Myocyte (in vitro differentiated cells): ENCODE data around the gene PLIN5. TPM values are rescaled to one million over a fixed set of nuclear protein-coding genes. Genes with fewer than 3 reads are reported as not detected.
"Not testable (repeated sequence)": the region's sequence is repeated elsewhere in the genome, so short reads cannot be mapped to it uniquely, and the experiment has no call there.

Experiments used
- DNase-seq: peaks from one replicate; pipeline ENCODE4 v3.0.0-alpha.2; 2012; ENCODE audit warnings: low read depth
- total RNA-seq: library from RNA; depleted of rRNA; stranded (reverse); fragments of >200 nt; gene quantifications from 2 replicates; pipeline ENCODE4 v1.2.3, GENCODE V29; 2014

The PLIN5 gene
- total RNA-seq, 1 donor from 2014 or later: not detected

GRCh38 chr19:4543842-4544647, 9.0 kb upstream of the PLIN5 start:
- no peak for DNase-seq

GRCh38 chr19:4542896-4543841, 8.1 kb upstream of the PLIN5 start:
- no peak for DNase-seq

GRCh38 chr19:4541806-4542145, 6.8 kb upstream of the PLIN5 start:
- not testable (repeated sequence) for DNase-seq

GRCh38 chr19:4541114-4541805, 6.2 kb upstream of the PLIN5 start:
- DNase-seq: no peak

DNA sequence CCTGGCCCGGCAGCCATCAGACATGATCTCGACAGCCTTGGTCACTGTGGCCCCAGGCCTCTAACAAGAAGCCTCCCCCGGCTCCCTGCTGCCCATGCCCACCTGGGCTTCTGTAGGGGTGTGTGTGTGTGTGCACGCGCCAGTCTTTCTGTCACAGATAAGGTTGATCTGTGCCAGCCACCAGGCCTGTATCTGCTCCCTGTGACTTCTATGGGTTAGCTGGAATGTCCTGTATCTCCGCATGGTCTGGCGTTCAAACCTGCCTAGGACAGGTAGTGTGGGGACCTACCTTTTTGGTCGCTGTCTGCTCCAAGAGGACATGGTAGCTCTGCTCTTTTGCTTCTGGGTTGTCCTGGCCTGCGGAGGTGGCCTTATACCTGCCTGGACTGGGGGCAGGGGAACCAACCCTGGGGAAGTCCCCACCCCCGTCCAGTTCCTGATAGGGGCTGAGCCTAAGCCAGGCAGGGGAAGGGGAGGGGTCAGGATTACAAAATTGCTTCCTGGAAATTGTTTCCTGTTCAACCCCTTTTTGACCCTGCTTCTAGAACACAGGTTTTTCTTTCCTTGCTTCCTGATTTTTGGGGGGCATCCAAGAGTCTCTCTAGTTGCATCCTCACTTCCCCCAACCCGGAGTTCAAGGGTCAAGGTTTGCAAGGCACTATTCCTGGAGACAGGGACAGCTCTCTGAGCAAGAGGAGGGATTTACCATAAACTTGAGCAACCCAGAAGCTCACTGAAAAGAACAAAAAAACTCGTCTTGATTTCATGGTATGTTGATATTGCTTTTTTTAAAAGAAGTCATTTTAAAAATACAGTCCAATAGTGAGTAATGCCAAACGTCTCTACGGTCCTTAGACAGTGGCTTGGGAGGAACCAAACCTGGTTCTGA, 4.9 kb upstream of the PLIN5 start, which contains the start of gene LRG1:
LRG1 (minus strand) TSS at position 344 of the 889 bp plus-strand sequence; CDS start at position 321, 23 bp downstream.
- no peak for DNase-seq

GRCh38 chr19:4539169-4539692, 4.2 kb upstream of the PLIN5 start:
- no peak for DNase-seq

DNA sequence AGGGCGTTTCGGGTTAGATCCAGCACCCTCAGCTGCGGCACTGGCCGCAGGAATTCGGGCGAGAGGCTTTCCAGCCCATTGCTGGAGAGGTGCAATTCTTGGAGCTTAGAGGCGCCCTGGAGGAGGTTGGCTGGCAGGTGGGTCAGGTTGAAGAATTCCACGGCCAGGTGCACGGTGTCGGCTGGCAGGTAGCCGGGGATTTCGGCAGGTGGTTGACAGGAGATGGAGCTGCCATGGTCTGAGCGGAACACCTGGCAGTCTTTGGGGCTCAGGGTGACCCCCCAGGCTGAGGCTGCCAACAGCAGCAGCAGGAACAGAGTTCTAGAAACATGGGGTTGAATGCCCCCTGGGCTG, 3.6 kb upstream of the PLIN5 start:
- DNase-seq: no peak

DNA sequence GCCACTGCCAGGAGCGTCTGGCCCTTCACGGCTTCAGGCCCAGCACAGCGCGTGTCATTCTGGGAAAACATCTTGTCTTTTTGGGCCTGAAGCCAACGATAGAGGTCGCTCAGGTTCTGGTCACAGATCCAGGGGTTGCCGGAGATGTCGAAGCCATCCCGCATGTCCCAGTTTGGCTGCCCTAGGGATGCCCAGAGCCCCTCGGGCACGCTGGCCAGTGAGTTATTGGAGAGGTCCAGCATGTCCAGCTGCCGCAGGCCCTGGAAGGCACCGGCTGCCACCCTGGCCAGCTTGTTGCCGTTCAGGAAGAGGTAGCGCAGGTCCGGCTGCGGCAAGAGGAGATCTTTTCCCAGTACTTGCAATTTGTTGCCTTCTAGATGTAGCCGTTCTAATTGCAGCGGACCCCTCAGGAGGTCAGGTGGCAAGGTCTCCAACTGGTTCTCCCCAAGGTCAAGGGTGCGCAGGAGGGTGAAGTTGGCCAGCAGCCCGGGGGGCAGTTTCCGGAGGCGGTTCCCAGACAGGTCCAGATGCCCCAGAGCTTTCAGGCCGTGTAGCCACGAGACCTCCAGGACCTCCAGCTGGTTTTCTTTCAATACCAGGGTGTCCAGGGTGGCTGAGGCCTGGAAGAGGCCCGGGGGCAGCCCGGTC, 3.1 kb upstream of the PLIN5 start:
- DNase-seq: no peak

GRCh38 chr19:4536798-4537197, 1.8 kb upstream of the PLIN5 start:
- DNase-seq: peak; percentile 20

GRCh38 chr19:4533835-4534424, 1.1 kb downstream of the PLIN5 start:
- DNase-seq: no peak

DNA sequence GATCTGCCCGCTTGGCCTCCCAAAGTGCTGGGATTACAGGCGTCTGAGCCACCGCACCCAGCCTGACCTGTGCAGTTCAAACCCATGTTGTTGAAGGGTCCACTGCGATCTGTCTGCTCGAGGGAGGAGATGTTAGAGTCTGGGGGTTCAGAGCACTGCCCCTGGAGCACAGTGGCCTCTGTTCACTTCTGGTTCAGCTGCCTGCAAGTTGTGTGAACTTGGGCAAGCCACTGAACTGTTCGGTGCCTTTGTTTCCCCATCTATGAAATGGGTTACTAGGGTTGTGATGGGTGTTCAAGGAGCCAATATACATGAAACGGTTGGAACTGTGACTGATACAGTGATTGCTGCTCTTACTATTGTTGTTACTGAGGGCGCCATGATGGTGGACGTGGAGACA, 1.7 kb downstream of the PLIN5 start:
- DNase-seq: no peak

DNA sequence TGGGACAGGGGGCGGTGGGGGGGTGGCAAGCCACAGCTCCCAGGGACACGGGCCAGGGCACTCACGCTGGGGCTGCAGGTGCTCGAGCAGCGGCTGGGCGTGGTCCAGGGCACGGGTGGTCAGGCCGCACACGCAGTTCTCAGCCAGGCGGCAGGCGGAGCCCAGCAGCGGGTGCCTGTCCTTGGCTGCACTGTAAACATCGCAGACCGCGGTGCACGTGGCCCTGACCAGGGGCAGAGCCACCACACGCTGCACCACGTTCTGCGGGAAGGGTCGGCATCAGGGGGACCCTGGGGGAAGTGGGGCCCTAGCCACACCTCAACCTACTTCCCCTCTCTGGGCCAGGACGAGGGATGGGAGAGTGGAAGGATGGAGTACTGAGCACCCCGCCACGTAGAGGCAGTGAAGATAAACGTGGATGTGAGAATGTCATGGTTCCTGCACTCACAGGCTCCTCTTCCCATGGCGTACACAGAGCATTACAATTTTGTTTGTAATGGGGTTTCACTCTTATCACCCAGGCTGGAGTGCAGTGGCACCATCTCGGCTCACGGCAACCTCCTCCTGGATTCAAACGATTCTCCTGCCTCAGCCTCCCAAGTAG, 3.4 kb downstream of the PLIN5 start:
- DNase-seq: no peak

DNA sequence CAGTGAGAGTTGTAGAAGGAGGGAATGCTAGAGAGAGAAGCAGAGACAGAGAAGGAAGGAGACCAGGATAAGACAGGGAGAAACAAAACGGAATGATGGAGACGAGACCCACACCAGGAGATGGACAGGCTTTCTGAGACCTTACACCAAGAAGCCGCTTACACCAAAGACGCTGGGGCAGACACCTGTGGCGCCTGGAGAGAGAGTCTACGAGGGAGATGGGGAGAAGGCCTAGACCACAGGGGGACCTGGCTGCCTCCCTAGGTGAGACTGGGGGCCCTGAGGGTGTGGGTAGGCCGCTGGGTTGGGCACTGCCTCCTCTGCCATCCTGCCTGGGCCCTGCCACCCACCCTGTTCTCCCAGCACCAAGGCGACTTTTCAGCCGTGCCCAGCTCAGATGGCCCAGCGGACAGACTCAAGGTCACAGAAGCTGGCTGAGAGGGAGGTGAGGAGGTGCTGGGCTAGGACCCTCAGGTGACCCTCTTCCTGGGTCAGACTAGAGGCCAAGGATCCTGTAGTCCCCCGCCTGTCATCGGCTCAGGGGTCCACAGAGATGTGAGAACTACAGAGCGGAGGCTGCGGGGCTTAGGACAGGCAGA, 5.0 kb downstream of the PLIN5 start:
- no peak for DNase-seq

- no peak for DNase-seq
Observed at GRCh38 chr19:4528843-4529242, 6.2 kb downstream of the PLIN5 start.

DNA sequence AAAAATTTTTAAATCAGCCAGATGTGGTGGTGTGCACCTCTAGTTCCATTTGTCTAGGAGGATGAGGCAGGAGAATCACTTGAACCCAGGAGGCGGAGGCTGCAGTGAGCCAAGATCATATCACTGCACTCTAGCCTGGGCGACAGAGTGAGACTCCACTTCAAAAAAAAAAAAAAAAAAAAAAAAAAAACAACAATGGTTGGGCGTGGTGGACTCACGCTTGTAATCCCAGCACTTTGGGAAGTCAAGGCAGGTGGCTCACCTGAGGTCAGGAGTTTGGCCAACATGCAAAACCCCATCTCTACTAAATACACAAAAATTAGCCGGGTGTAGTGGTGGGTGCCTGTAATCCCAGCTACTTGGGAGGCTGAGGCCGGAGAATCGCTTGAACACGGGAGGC, 7.6 kb downstream of the PLIN5 start:
- DNase-seq: not testable (repeated sequence)

DNA sequence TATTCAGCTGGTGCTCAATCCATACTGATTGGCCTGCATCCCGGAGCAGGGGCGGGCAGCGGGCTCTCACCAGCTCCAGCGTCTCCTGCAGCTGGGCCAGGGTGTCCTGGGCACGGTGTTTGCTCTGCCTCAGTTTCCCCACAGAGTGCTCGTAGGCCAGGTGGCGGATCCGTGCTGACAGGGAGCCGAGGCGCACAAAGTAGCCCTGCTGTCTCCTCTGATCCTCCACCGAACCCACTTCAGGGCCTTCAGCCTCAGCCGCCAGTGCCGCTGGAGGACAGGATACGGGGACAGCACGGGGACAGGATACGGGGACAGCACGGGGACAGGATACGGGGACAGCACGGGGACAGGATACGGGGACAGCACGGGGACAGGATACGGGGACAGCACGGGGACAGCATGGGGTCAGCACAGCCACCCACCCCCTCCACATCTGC, 9.4 kb downstream of the PLIN5 start:
- DNase-seq: no peak

DNA sequence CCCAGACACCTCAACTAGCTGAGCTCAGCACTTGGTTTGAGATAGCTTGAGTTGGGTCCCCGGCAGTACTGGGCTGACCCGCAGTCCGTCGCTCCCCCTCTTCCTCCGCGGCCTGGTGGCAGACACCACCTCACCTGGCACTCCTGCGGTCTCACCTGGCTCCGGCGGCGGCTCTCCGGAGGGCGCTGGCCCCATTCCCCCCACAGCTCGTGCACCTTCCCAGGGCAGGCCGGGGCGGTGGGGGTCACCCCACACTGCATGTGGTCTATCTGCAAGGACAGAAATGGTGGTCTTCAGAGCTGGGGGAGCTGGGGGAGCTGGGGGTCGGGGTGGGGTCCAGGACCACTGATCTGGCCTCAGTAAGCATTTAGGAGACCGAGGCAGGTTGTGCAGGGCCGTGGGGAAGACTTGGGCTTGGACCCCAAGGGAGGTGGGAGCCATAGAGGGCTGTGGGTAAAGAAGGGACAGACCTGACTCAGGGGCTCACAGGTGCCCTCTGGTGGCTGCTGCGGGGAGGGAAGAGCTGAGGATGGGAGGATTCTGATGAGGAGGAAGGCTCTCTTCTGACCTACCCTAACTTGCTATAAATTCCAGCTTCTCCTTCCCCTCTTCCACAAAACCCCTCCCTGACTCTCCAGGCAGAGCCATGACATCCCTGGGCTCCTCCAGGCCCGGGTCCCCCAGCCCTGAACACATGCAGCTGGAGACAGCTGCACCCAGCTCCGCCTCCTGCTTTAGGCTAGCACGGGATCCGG, 10.0 kb downstream of the PLIN5 start:
- peak; percentile 57 for DNase-seq
